ENCODE measurements around the gene WWOX.

WWOX gene

DNA sequence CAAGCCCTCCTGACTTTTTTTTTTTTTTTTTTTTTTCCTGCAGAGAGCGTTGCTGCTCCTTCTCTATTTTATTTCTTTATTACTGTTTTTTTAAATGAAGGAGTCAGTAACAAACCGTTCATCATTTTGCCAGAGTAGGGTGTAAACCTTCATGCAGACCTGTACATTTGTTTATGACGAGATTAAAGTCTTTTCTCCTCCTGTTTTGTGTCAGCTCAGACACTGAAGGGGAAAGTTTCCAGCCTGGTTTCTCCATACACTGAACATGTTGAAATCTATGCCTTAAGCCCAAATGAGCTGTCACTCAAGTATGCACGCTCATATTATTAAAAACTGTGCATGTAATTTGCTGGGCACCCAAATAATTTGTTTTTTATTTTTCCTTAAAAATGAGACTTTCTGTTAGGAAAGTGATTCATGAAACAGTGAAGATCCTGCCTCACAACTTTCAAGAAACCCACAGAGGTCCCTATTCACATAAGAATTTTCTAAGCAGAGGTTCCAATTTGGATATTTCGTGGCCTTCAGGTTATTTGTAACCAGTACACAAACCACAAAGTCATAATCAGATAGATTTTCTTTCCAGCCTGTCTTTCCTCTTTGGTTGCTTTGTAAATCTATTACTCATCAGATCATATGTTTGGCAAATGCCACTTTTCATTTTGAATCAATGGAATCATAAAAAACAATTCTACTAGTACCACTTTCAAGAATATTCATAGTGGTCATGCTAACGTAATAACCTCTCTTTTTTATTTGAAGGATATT, 800.8 kb downstream of the WWOX start:
- no peak for DNase-seq (ENCODE audit: low read depth in 2 of 2)

DNA sequence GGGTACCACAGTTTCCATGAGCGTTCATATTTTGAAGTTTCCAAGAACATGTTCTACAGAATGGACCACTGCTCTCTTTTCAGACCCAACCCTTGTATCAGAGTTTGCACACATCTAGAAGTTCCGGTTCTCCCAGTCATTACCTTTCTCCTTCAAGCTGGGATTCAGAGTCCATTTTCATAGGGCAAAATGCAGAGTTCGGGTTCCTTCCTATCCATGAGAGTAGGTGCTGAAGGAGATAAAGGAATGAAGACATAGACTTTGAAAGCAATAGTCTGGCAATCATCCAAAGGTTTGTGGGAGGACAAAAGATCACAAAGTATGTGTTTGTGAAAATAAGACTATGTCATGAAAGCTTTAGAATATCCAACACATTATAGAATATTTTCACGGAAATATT, 801.5 kb downstream of the WWOX start:
- no peak for DNase-seq (ENCODE audit: low read depth in 2 of 2)

DNA sequence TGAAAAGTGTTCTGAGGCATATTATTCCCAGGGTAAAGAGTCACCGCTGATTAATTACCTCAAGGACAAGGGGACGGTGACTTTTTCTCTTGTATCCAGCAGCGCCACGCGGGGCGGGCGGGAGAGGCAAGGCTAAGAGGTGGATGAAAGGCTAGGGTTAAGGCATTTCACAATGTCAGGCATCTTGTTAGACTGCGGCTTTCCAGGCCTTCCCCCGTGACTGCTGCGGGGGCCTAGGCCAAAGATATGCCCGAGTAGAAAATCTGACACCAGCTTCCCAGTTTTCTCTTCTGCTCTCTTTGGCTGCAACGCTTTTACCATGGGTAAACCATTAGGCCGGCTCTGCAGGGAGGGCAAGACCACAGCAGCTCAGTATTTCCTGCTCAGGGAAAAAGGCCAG, 802.9 kb downstream of the WWOX start:
- no peak for DNase-seq (ENCODE audit: low read depth in 2 of 2)

DNA sequence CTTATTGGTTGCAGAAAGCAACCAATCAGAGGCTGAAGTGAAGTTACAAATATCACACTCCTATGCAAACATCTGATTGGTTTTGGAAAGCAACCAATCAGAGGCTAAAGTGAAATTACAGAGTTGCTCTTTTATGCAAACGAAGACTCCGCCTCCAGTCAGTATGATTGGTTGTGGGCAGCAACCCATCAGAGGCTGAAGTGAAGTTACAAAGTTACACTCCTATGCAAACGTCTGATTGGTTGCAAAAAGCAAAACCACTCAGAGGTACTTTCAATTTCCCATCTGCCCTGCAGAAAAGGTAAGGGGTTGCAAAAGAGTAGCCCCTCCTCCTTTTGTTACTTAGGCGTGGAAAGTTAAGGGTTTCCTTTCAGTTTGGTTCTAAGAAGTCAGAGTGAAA, 803.8 kb downstream of the WWOX start:
- no peak for DNase-seq (ENCODE audit: low read depth in 2 of 2)

DNA sequence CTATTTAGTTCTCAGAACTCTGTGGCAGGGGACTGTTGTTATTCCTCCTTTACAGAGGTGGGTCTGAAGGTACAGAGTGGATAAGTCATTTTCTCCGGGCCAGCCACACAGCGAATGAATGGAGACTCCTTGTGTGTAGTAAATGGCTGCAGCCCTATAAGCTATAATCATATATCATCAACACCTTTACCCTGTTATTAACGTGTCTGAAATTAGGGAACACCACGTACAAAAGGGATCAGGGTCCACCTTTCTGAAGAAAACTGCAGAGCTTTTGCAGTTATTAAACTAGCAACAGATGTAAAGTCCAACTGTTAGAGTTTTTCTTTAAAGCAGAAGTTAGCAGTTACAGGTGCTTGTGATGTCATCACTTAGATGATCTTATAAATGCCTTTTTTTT, 804.4 kb downstream of the WWOX start:
- DNase-seq (ENCODE audit: low read depth in 2 of 2), result no peak

DNA sequence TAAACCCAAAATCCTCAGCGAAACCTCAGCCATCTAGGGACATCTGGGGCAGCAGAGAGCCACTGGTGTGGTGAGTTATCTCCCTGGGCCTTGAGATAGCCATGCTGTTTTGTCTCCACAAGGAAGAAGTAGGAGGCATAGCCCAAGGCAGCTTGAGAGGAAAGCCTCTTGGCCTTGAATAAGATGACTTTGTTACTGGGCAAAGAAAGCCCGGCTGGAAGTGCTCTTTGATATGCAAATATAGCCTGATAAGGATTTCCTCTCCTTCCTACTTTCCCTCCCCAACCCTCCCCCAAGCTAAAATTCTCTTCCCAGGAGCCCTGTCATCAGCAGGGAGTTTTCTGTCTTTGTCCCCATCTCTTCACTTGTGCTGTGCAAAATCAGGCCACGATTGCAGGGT, 806.7 kb downstream of the WWOX start:
- no peak for DNase-seq (ENCODE audit: low read depth in 2 of 2)

DNA sequence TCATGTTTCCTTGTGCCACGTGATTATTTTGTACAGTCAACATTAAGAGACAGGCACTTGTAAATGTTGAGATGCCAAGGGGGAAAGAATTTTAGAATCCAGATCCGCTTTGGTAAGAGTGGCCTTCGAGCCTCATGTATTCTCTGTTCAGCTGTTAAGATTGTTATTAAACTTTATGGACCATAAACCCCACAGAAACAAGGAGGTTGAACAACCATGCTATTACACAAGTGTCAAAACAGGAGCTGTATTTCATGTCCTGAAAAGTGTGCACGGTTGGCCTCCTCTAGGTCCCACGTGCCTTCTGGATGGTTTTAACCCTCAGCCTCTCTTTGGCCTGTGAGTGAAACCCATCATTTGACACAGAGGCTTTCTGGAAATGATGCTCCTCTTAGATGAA, 809.8 kb downstream of the WWOX start:
- no peak for DNase-seq (ENCODE audit: low read depth in 2 of 2)

DNA sequence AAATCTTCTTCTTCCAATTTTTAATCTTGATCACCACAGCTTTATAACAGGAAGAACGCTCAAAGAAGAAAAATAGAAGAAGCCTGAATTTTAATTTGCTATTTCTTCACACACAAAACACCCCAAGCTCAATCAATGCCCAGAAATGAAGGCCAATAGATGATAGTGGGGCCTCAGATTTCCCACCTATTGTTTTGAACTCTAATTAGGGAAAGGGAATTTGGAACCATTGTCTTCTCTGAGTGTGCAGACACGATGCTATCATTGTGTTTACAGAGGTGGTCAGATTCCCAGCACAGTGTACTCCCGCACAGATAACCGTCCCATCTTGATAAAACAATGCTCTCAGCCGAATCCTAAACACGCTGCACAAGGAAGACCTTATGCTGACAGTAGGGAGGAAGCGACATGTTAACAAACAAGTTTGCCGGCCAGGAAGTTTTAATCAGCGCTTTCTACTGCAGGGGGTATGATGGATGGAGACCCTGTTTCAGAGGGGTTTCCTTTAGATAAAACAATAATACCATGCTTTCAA, 816.4 kb downstream of the WWOX start:
- DNase-seq (ENCODE audit: low read depth in 2 of 2), result no peak

DNA sequence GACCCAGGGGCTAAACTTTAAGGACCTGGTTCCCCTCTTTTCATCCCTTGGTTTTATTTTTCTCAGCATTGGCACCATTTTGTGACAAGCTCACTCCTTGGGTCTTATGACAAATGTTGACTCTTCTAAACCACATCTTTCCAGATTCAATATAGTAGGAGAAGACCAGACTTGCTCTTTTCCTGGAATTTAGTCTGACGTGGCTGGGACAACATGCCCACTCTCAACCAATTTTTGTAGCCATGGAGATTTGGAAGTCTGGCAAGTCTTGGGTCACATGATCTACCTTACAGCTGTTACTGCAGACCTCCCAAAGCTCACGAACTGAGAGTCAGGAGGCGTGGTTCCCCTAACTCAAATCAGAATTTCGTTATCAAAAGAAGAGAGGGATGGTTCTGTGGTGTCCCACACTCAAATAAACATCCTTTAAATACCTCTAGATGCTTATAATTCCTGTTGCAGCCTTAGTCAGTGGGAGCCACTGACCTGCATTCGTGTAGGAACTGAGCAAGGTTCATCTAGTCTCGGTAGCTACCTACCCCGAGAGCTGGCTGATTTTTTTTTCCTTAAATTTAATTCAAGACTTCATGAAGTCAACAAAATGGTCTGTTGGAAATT, 817.6 kb downstream of the WWOX start:
- no peak for DNase-seq (ENCODE audit: low read depth in 2 of 2)

DNA sequence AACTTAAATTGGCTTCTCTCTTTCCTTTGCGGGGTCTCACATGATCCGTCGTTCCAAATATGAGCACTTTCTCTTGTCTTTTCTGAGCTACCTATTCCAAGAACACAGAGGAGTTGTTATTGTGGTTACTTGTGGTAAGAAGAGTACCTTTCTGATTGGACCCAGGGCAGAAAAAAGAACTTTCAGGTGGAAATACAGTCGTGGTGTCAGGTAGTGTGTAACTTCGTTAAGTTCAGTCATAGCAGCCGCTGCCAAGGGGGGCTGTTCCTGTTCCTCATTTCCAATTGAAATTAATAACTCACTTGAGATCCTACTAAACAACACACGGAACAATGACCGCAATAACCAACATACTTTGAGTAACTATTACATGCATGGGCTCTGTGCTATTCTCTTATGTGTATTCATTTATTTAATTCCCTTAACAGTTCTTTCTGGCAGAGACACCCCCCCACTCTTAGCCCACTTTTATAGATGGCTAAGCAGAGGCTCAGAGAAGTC, 819.4 kb downstream of the WWOX start:
- no peak for DNase-seq (ENCODE audit: low read depth in 2 of 2)

DNA sequence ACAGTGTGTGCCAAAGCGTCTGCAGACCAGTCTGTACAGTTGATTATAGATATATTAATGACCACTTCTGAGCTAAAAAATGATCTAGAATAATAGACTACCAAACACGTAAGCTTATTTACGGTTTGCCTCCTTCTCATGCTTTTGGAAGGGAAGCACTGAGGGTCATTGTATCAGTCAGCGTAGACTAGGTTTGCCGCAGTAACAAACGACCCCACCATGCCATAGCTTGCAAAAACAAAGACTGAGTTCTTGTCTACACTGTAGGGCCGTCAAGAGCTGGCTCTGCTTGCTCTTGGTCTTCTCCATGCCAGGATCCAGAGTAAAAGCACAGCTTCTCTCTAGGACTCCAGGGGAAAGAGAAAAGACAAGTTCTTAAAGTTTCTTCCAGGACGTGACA, 820.4 kb downstream of the WWOX start:
- DNase-seq (ENCODE audit: low read depth in 2 of 2), result no peak

DNA sequence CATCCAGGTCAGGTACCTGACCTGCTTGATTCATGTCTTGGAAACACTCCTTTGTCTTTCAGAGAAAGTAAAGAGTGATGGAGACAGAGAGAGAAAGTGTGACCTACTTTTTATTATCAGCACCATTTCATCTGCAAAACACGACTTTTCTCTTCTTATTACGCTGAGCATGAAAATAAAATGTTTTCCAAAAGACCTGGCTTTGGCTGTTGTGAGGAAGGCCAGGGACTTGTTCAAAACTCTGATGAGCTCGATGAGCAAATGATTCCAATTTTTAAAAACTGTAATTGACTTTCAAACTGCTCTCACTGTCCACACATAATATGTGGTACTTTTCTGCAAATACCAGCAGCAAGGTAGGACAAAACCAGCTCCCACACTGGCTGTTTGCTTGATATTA, 821.2 kb downstream of the WWOX start:
- DNase-seq (ENCODE audit: low read depth in 2 of 2), result no peak

DNA sequence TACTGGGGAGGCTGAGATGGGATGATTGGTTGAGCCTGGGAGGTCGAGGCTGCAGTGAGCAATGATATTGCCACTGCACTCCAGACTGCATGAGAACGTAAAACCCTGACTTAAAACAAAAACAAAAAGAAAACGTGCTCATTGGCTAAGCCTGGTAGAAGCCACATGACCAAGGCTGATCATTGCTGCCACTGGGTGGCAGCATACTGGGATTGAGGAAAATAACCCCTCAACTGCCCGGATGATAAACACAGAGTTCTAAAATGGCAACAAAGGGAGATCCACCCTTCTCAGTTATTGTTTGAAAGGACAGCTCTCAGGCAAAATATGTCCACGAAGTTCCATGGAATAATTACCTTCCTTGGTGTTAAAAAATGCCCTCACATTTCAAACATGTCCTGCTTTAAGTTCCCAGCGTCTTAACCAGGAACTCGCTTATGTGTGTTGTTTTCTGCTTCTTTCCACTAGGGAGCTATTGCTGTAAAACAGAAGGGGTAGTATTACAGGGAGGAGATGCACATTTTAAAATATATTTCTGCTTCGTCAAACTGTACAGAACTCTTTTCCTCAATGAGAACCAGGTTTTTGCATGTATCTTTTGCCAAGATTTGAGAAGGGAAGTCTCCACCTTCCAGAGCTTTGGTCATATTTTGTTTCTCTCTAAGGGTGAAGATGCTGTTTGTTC, 825.8 kb downstream of the WWOX start:
- no peak for DNase-seq (ENCODE audit: low read depth in 2 of 2)

DNA sequence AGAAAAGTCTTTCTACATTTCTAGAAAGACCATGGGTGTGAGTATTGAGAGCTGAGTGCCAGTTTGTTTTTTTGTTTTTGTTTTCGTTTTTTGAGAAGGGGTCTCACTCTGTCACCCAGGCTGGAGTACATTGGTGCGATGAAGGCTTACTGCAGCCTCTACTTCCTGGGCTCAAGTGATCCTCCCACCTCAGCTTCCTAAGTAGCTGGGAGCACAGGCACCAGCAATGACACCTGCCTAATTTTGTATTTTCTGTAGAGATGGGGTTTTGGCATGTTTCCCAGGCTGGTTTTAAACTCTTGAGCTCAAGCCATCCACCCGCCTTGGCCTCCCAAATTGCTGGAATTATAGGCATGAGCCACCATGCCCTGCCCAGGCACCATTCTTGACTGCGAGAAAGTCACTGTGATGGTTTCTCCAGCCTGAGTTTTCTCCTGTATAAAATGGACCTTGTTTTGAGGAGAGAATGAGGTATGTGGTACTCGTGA, 827.3 kb downstream of the WWOX start:
- DNase-seq (ENCODE audit: low read depth in 2 of 2), result no peak

DNA sequence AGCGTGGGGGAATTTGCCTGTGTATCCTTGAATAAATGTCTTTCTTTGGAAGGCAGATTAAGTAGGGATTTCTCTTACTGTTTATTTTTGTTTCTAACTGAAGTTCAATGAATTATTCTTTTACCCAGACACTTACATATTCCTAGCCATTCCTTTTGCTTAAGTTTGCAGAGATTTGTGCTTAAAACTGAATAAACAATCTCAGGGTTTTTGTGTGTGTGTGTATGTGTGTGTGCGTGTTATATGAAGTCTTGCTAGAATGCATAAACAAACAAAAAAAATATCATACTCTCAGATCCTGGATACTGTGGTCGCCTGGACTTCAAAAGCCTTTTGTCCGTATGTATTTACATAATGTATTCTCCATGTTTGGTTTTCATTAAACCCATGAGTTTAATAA, 828.3 kb downstream of the WWOX start:
- no peak for DNase-seq (ENCODE audit: low read depth in 2 of 2)

DNA sequence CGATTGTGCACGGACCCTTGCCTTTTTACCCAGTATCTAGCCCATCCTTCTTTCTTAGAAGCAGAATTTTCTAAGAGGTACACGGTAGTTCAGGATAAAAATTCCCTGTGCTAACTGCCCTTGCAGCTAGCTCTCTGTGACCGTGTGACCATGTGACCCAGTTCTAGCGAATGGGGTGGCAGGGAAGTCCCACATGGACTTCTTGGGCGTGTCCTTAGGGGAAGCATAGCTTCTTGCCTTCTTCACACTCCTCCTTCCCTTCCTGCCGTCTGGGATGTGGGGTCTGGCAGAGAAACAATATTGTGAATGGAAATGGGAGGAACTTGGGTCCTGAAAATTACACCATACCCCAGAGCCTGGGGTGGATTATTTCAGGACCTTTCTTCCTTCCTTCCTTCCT, 830.4 kb downstream of the WWOX start:
- no peak for DNase-seq (ENCODE audit: low read depth in 2 of 2)

DNA sequence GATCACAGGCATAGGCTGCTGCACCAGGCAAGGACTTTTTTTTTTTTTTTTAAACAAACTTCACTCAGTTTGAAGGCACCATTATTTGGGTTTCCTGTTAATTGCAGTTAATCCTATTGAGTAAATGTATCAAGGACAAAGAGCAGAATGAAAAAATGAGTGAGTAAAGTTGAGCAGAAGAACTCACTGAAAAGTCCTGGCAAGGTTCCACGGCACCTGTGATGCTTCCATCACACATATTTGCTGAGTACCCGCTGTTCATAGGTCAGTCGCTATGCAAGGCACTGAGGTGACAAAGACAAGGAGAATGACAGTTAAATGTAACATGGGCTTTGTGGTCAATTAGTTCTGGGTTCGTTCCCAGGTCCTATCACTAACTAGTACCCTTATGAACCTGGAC, 831.1 kb downstream of the WWOX start:
- no peak for DNase-seq (ENCODE audit: low read depth in 2 of 2)

DNA sequence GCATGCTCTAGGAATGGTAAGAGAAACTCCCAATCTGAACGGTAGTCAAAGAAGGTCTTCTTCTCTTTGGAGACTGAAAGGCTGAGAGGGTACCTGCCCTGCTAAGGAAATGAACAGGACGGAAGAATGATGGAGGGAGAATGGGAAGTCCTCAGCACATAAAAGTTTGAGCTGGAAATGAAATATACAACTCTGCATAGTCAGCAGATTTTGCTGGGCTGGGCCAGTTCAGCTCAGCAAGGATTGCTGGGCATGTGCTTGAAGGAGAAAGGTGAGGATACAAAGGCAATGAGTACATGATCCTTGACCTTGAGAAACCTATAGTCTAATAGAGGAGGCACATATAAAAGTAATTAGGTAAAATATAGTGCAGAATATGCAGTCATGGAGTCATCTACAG, 831.8 kb downstream of the WWOX start:
- no peak for DNase-seq (ENCODE audit: low read depth in 2 of 2)

DNA sequence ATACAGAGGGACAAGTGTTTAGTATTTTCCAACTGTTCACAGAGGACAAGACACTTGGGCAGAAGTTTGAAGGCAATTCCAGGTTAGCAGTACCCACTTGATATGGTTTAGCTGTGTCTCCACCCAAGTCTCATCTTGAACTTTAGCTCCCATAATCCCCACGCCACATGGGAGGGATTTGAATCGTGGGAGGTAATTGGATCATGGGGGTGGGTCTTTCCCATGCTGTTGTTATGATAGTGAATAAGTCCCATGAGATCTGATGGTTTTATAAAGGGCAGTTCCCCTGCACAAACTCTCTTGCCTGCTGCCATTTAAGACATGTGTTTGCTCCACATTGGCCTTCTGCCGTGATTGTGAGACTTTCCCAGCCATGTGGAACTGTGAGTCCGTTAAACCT, 832.2 kb downstream of the WWOX start:
- DNase-seq (ENCODE audit: low read depth in 2 of 2), result no peak

DNA sequence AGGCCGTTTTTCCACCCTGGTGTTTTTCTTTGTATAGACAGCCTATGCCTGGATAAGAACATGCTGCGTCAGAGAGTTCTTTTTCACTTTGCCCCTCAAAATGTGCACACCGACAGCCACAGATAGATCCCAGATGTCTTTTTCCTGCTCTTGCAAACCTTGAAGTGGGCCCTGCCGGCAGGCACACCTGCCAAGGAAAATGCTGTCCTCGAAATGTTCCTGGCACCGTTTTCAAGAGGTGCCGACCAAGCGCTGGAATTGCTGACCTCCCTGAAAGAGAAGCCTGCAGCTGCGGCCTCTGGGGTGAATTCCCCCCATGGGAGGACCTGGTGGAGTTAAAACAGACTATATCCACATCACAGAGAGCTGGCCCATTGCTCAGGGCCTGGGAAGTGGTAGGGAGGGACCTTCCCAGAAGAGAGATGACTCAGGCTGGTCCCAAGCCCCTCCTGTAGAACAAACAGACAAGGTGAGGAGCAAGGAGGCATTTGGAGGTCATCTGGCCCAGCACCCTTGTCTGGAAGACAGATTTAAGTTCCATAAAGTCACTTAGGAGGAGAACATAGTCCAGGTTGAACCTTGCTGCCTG, 833.0 kb downstream of the WWOX start:
- no peak for DNase-seq (ENCODE audit: low read depth in 2 of 2)

DNA sequence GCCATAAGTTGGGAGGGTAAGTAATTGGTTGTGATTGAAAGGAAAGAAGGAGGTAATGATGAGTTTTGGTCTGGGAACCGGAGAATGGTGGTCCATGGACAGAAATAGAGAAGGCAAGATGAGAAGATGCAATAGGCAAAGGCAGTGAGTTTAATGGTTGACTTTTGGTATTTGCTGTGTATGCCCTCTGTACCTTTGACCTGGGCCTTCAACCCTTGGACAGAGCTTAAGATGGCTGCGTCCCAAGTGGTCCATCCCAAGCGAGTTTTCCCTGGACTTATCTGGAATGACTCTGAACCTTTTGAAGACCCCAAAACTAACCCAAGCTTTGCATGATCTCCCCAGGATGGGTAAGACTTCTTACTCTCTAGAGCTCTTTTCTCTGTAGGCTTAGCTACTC, 836.6 kb downstream of the WWOX start:
- no peak for DNase-seq (ENCODE audit: low read depth in 2 of 2)

DNA sequence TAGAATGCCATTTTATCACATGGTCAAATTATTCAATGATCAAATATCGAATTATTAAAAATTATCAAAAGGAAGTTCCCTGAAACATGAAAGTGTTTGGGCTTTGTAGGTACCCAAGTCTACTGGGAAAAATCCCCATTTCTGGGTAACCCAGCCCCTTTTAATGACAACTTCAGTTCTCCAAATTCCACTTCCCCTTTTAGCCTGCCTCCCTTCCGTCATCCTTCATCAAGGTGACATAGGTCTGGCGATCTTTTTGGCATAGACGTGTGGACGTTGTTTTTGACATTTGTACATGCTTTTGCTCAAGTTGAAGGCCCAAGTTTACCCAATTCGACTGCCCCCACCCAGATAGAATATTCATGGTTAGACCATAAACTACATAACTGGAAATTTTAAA, 840.1 kb downstream of the WWOX start:
- no peak for DNase-seq (ENCODE audit: low read depth in 2 of 2)

Measured in activated CD8-positive, alpha-beta memory T cell treated with anti-CD3 and anti-CD28 coated beads for 4 hours (primary cell).